GM15510 (cell line): ENCODE measurements around the gene COMMD9.

Experiments used
- POLR2A ChIP-seq: IDR thresholded peaks from 3 replicates; pipeline ENCODE4 v1.6.1; 2011; ENCODE audit warnings: borderline replicate concordance; ENCODE audit not compliant: insufficient read length; ENCODE audit errors: extremely low read depth

Gene COMMD9

DNA sequence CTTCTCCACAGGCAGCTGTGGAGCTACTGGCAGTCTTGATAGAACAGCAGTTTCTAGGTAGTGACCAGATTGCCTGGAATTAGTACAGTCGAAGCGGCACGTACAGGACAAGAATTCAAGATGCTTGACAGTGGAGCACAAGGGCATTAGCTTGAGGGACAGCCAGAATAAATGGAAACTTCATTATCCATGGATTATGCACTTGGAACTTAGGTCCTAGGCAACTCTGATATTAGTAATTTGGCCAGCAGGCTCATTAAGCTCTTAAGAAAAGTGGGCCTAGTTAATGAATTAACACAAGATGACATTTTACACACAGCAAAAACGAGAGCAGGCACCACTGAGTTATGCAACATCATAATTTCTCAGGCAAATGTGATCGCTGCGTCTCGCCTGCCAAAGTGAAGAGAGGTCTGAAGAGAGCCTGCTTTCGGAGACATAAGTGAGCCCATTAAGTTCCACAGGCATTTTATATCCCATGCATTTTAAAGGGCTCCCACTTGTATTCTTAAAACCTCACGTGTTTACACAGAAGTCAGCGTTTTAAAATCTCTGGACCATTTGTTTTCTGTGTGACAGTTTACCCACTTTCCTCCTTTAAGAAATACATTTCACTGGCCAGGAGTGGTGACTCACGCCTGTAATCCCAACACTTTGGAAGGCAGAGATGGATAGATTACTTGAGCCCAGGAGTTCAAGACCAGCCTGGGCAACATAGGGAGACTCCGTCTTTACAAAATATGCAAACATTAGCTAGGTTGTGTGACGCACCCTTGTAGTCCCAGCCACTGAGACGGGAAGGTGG is 66.2 kb downstream of the COMMD9 start:
- no peak for TF ChIP-seq POLR2A
